ENCODE measurements around the gene PPM1M.

- TF ChIP-seq BACH2 (CRISPR knock-in tag; IDR thresholded peaks at IDR 0.05; ENCODE audit: borderline replicate concordance) = no peak
- TF ChIP-seq GLIS3 (CRISPR knock-in tag; IDR thresholded peaks at IDR 0.05) = no peak
- no peak for TF ChIP-seq ARNTL (CRISPR knock-in tag; IDR thresholded peaks at IDR 0.05; ENCODE audit: borderline replicate concordance, low read depth)
- TF ChIP-seq ZFP3 (CRISPR knock-in tag; IDR thresholded peaks at IDR 0.05) = no peak
Measured at GRCh38 chr3:52259035-52259434, 13.5 kb downstream of the PPM1M start.

Measured in SK-N-SH treated with all-trans-retinoic acid at 6 μM for 48 hours (cell line).